Endodermal cell (in vitro differentiated cells): ENCODE measurements around the gene RASSF8. TPM values are rescaled to one million over a fixed set of nuclear protein-coding genes. Genes with fewer than 3 reads are reported as not detected.

ENCODE experiments used
- DNase-seq: peaks from one replicate; pipeline ENCODE4 v3.0.0-alpha.2; 2017
- H3K27ac ChIP-seq: 2 replicates; pipeline ENCODE4 v1.5.1; 2013; ENCODE audit warnings: mild to moderate bottlenecking, low read depth, low read length, moderate library complexity
- H3K27me3 ChIP-seq: 2 replicates; pipeline ENCODE4 v1.6.1; 2013; ENCODE audit warnings: mild to moderate bottlenecking, low read length, moderate library complexity; ENCODE audit not compliant: insufficient read depth, control insufficient read depth, poor library complexity, severe bottlenecking
- H3K36me3 ChIP-seq: 2 replicates; pipeline ENCODE4 v1.7.0; 2013; ENCODE audit warnings: mild to moderate bottlenecking, low read length, moderate library complexity; ENCODE audit not compliant: control insufficient read depth, insufficient read depth
- H3K4me1 ChIP-seq: one replicate; pipeline ENCODE4 v1.7.0; 2013; ENCODE audit warnings: low read length; ENCODE audit not compliant: control insufficient read depth, insufficient read depth
- H3K4me3 ChIP-seq: 2 replicates; pipeline ENCODE4 v1.5.1; 2013; ENCODE audit warnings: mild to moderate bottlenecking, low read length, moderate library complexity
- H3K9ac ChIP-seq: 2 replicates; pipeline ENCODE4 v1.6.1; 2013; ENCODE audit warnings: mild to moderate bottlenecking, low read length, moderate library complexity; ENCODE audit not compliant: poor library complexity, severe bottlenecking; ENCODE audit errors: extremely low read depth
- H3K9me3 ChIP-seq: 2 replicates; pipeline ENCODE4 v1.6.1; 2013; ENCODE audit warnings: mild to moderate bottlenecking, low read length, moderate library complexity; ENCODE audit not compliant: control insufficient read depth
- H3K27ac Mint-ChIP-seq: 2 replicates; pipeline ENCODE4 v1.8.0; 2020; ENCODE audit warnings: mixed read lengths
- H3K27me3 Mint-ChIP-seq: 2 replicates; pipeline ENCODE4 v1.8.0; 2021; ENCODE audit warnings: mild to moderate bottlenecking, mixed read lengths; ENCODE audit not compliant: insufficient read depth
- H3K36me3 Mint-ChIP-seq: 2 replicates; pipeline ENCODE4 v1.8.0; 2020; ENCODE audit warnings: low read depth, mixed read lengths
- H3K4me1 Mint-ChIP-seq: 2 replicates; pipeline ENCODE4 v1.8.0; 2020; ENCODE audit warnings: mixed read lengths
- H3K4me3 Mint-ChIP-seq: 2 replicates; pipeline ENCODE4 v1.8.0; 2020; ENCODE audit warnings: mild to moderate bottlenecking, moderate library complexity, mixed read lengths
- H3K9me3 Mint-ChIP-seq: 2 replicates; pipeline ENCODE4 v1.8.0; 2020; ENCODE audit warnings: mild to moderate bottlenecking, mixed read lengths
- WGBS, 2 experiments: methylation state at CpG; one replicate each; pipeline versions ENCODE4 v1.1.5 to v1.1.7; 2013; ENCODE audit warnings: missing lambda C conversion rate in 2 of 2, mixed read lengths in 1 of 2; ENCODE audit not compliant: insufficient coverage in 1 of 2, insufficient read length in 1 of 2; 5-methylcytosine and 5-hydroxymethylcytosine counted together
- total RNA-seq, 2 donors: library from RNA; stranded (reverse); fragmentation: NEBNext Ultra II Directional in 1 of 2; extraction: Animal tissue kit (Norgen Biotek cat#: 25700) in 1 of 2; gene quantifications; 2 replicates in 1 of 2; 3 replicates in 1 of 2; pipeline ENCODE4 v1.2.1, GENCODE V29; 2021
- TF ChIP-seq, protein P1 (sequence below): fragments of 200-600 bp; sonication (generic); conservative IDR thresholded peaks from 2 replicates; pipeline ENCODE4 v1.5.0; 2021; ENCODE audit warnings: antibody characterized with exemption, mild to moderate bottlenecking

The RASSF8 gene
- total RNA-seq, 2 donors from 2014 or later = 87.0 to 183 TPM

DNA sequence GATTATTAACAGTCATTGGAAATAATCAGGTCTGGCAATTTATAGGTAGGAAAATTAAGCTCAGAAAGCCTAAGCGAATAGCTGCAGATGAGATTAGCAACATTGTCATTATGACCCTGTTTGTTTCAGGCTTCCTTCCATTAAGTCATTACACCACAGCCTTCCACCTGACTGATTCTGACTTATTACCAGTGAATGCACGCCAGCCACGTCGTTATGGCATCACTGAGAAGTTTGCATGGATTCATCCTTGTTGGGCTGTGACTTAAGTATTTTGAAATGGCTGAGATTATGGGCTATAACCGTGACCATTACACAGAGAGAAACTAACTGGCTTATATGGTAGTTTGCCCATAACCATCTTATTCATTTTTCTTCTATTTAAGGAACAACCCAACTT is 18.6 kb downstream of the RASSF8 start:
- TF ChIP-seq, protein P1, sequence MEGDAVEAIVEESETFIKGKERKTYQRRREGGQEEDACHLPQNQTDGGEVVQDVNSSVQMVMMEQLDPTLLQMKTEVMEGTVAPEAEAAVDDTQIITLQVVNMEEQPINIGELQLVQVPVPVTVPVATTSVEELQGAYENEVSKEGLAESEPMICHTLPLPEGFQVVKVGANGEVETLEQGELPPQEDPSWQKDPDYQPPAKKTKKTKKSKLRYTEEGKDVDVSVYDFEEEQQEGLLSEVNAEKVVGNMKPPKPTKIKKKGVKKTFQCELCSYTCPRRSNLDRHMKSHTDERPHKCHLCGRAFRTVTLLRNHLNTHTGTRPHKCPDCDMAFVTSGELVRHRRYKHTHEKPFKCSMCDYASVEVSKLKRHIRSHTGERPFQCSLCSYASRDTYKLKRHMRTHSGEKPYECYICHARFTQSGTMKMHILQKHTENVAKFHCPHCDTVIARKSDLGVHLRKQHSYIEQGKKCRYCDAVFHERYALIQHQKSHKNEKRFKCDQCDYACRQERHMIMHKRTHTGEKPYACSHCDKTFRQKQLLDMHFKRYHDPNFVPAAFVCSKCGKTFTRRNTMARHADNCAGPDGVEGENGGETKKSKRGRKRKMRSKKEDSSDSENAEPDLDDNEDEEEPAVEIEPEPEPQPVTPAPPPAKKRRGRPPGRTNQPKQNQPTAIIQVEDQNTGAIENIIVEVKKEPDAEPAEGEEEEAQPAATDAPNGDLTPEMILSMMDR = no peak
- H3K36me3 ChIP-seq = peaks cover 8% of the 10 kb centered on the region
- H3K4me1 ChIP-seq = peaks cover 29% of the 10 kb centered on the region
- no peak overlapping the region for H3K4me3 ChIP-seq
- WGBS, 2 experiments = 90 to 100% methylated on average over 2 to 5 of the region's 5 CpGs
- Mint-ChIP-seq H3K4me3 (no peak overlapping the region), H3K27me3 (no peaks in the 10 kb centered on the region), H3K9me3 (no peaks in the 10 kb centered on the region), H3K27ac (no peak overlapping the region), H3K36me3 (peaks cover 3% of the 10 kb centered on the region), H3K4me1 (peaks cover 82% of the 10 kb centered on the region)
- H3K27ac ChIP-seq = no peak overlapping the region
- H3K27me3 ChIP-seq = no peaks in the 10 kb centered on the region
- H3K9me3 ChIP-seq = no peaks in the 10 kb centered on the region
- H3K9ac ChIP-seq = no peak overlapping the region
- DNase-seq = no peak

DNA sequence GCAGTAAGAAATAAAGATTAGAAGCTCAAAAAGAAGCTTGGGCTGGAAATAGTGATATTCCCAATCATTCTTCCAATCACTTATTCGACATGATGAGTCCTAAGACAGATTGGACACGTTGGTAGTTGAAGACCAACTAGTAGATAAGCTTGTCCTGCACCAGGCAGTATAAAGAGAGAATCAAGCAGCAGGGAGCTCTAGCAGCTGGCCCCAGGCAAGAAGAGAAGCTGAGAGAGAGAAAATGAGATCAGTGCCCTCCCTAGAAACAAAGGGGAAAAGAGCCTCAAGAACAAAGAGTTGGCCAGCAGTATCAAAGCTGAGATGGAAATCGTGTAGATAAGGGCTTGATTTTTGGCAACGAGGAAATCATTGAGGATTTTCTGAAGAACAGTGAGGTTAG is 20.6 kb downstream of the RASSF8 start:
- no peaks in the 10 kb centered on the region for H3K9me3 Mint-ChIP-seq
- peaks cover 24% of the 10 kb centered on the region for H3K4me1 ChIP-seq
- no peaks in the 10 kb centered on the region for H3K27me3 Mint-ChIP-seq
- DNase-seq = no peak
- no peak overlapping the region for H3K4me3 Mint-ChIP-seq
- peak overlapping the region; percentile 21 for H3K4me3 ChIP-seq
- no peaks in the 10 kb centered on the region for H3K36me3 ChIP-seq
- H3K9ac ChIP-seq = no peak overlapping the region
- H3K27ac Mint-ChIP-seq = peak overlapping the region; percentile 7
- WGBS, 2 experiments = 43 to 51% methylated on average over 3 to 4 of the region's 4 CpGs
- H3K9me3 ChIP-seq = no peaks in the 10 kb centered on the region
- peaks cover 1% of the 10 kb centered on the region for H3K36me3 Mint-ChIP-seq
- TF ChIP-seq, protein P1 = no peak
- no peaks in the 10 kb centered on the region for H3K27me3 ChIP-seq
- peaks cover 71% of the 10 kb centered on the region for H3K4me1 Mint-ChIP-seq
- H3K27ac ChIP-seq = no peak overlapping the region

DNA sequence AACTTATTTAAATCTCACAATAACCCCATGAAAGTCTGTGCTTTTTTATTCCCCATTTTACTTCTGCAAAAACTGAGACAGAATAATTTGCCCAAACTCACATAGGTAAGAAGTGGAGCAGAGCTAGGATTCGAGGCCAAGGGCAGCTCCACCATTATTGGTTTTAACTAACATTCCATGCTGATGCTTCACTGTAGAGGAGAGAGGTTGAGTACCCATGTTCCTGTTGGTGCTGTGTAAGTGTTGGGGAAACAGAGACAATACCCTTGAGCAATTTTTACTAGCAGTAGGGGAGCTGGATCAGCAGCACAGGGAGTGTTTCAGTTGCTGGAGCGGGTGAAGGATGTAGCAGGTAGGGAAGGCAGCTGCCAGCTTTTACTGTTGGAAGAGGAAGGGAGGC is 21.1 kb downstream of the RASSF8 start:
- TF ChIP-seq, protein P1 = no peak
- WGBS, 2 experiments = 80 to 90% methylated on average over 1 to 2 of the region's 2 CpGs
- no peaks in the 10 kb centered on the region for H3K9me3 ChIP-seq
- H3K9ac ChIP-seq = no peak overlapping the region
- H3K27me3 ChIP-seq = no peaks in the 10 kb centered on the region
- no peaks in the 10 kb centered on the region for H3K36me3 ChIP-seq
- DNase-seq = no peak
- Mint-ChIP-seq H3K27me3 (no peaks in the 10 kb centered on the region), H3K36me3 (peaks cover 1% of the 10 kb centered on the region), H3K9me3 (no peaks in the 10 kb centered on the region), H3K4me1 (peaks cover 71% of the 10 kb centered on the region), H3K27ac (peak overlapping the region; percentile 56), H3K4me3 (no peak overlapping the region)
- no peak overlapping the region for H3K27ac ChIP-seq
- H3K4me3 ChIP-seq = peak overlapping the region; percentile 13
- H3K4me1 ChIP-seq = peaks cover 24% of the 10 kb centered on the region
